Activated CD4-positive, CD25-positive, alpha-beta regulatory T cell treated with anti-CD3 and anti-CD28 coated beads, Interleukin-2, amount 50 U/mL, for 72 hours (primary cell): ENCODE measurements around the gene SOHLH2.

Source experiments
- DNase-seq: peaks from one replicate; pipeline ENCODE4 v3.0.0; 2021

SOHLH2 gene

GRCh38 chr13:36183901-36184300 lies 30.5 kb downstream of the SOHLH2 start:
- DNase-seq: no peak

GRCh38 chr13:36175621-36176020 lies 38.7 kb downstream of the SOHLH2 start:
- DNase-seq: no peak

GRCh38 chr13:36174923-36175322 lies 39.4 kb downstream of the SOHLH2 start:
- DNase-seq: no peak

GRCh38 chr13:36173571-36174322 lies 40.6 kb downstream of the SOHLH2 start:
- no peak for DNase-seq

- DNase-seq: no peak
These were observed 48.3 kb downstream of the SOHLH2 start for GRCh38 chr13:36166046-36166445.

GRCh38 chr13:36163809-36164308 lies 50.5 kb downstream of the SOHLH2 start:
- no peak for DNase-seq

GRCh38 chr13:36163286-36163685 lies 51.1 kb downstream of the SOHLH2 start:
- no peak for DNase-seq

- DNase-seq: no peak
These were observed 54.1 kb downstream of the SOHLH2 start for GRCh38 chr13:36160297-36160696.

- DNase-seq: no peak
These were observed 55.7 kb downstream of the SOHLH2 start for GRCh38 chr13:36158611-36159010.

GRCh38 chr13:36157480-36157879 lies 56.9 kb downstream of the SOHLH2 start:
- no peak for DNase-seq

GRCh38 chr13:36154567-36155291 lies 59.6 kb downstream of the SOHLH2 start:
- no peak for DNase-seq

- no peak for DNase-seq
These were observed 62.8 kb downstream of the SOHLH2 start for GRCh38 chr13:36151591-36151990.

- DNase-seq: no peak
These were observed 65.9 kb downstream of the SOHLH2 start for GRCh38 chr13:36148446-36148845.

GRCh38 chr13:36147330-36147729 lies 67.0 kb downstream of the SOHLH2 start:
- DNase-seq: no peak

GRCh38 chr13:36146511-36147269 lies 67.7 kb downstream of the SOHLH2 start:
- DNase-seq: no peak

GRCh38 chr13:36143738-36144137 lies 70.6 kb downstream of the SOHLH2 start:
- DNase-seq: no peak

GRCh38 chr13:36142735-36143134 lies 71.6 kb downstream of the SOHLH2 start:
- DNase-seq: no peak

GRCh38 chr13:36135876-36136275 lies 78.5 kb downstream of the SOHLH2 start:
- no peak for DNase-seq

GRCh38 chr13:36134632-36135031 lies 79.7 kb downstream of the SOHLH2 start:
- no peak for DNase-seq

- no peak for DNase-seq
These were observed 80.3 kb downstream of the SOHLH2 start for GRCh38 chr13:36133950-36134626.

GRCh38 chr13:36132376-36132775 lies 82.0 kb downstream of the SOHLH2 start:
- no peak for DNase-seq

GRCh38 chr13:36131931-36132297 lies 82.4 kb downstream of the SOHLH2 start:
- no peak for DNase-seq
